ENCODE results near the gene ADAP1.

GRCh38 chr7:885261-885892 is 69.1 kb downstream of the ADAP1 start:
- TF ChIP-seq, protein P1, sequence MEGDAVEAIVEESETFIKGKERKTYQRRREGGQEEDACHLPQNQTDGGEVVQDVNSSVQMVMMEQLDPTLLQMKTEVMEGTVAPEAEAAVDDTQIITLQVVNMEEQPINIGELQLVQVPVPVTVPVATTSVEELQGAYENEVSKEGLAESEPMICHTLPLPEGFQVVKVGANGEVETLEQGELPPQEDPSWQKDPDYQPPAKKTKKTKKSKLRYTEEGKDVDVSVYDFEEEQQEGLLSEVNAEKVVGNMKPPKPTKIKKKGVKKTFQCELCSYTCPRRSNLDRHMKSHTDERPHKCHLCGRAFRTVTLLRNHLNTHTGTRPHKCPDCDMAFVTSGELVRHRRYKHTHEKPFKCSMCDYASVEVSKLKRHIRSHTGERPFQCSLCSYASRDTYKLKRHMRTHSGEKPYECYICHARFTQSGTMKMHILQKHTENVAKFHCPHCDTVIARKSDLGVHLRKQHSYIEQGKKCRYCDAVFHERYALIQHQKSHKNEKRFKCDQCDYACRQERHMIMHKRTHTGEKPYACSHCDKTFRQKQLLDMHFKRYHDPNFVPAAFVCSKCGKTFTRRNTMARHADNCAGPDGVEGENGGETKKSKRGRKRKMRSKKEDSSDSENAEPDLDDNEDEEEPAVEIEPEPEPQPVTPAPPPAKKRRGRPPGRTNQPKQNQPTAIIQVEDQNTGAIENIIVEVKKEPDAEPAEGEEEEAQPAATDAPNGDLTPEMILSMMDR (IDR thresholded peaks at IDR 0.05; ENCODE audit: low read length) = no peak
- TF ChIP-seq EZH2 (IDR thresholded peaks at IDR 0.05; ENCODE audit: borderline replicate concordance, low read length) = no peak
